GM21447 (cell line): ENCODE results near the gene TOP3B.

Experiments used
- ATAC-seq: cut with Tn5 transposase; IDR thresholded peaks from one replicate; pipeline ENCODE4 v1.9.1; 2021; ENCODE audit not compliant: unreplicated experiment

Gene TOP3B

GRCh38 chr22:21982338-21982965 is at the start of gene TOP3B:
Gene TOP3B (minus strand): TSS chr22:21982787. CDS start chr22:21975709, 7,078 bp downstream.
- no peak for ATAC-seq

GRCh38 chr22:22031183-22031945 is 48.8 kb upstream of the TOP3B start:
- ATAC-seq: no peak

- ATAC-seq: peak; percentile 53
These were observed 48.1 kb upstream of the TOP3B start for GRCh38 chr22:22030493-22031182.

- ATAC-seq: no peak
These were observed 45.4 kb upstream of the TOP3B start for GRCh38 chr22:22027955-22028354.

GRCh38 chr22:22026157-22026831 is 43.7 kb upstream of the TOP3B start:
- ATAC-seq: peak; percentile 48

GRCh38 chr22:22025320-22026156 is 43.0 kb upstream of the TOP3B start:
- ATAC-seq: no peak

GRCh38 chr22:22024440-22024839 is 41.9 kb upstream of the TOP3B start:
- ATAC-seq: no peak

- ATAC-seq: no peak
These were observed 41.1 kb upstream of the TOP3B start for GRCh38 chr22:22023581-22024137.

- ATAC-seq: no peak
These were observed 40.5 kb upstream of the TOP3B start for GRCh38 chr22:22022947-22023534.

- no peak for ATAC-seq
These were observed 39.8 kb upstream of the TOP3B start for GRCh38 chr22:22022255-22022840.

GRCh38 chr22:22021162-22021750 is 38.7 kb upstream of the TOP3B start:
- ATAC-seq: no peak

GRCh38 chr22:22020425-22020852 is 37.9 kb upstream of the TOP3B start:
- ATAC-seq: no peak

GRCh38 chr22:22019659-22020424 is 37.3 kb upstream of the TOP3B start:
- no peak for ATAC-seq

GRCh38 chr22:22018825-22019658 is 36.5 kb upstream of the TOP3B start:
- no peak for ATAC-seq

- ATAC-seq: no peak
These were observed 33.0 kb upstream of the TOP3B start for GRCh38 chr22:22015631-22016030.

- ATAC-seq: no peak
These were observed 31.7 kb upstream of the TOP3B start for GRCh38 chr22:22014285-22014659.

GRCh38 chr22:22013559-22014284 is 31.1 kb upstream of the TOP3B start:
- ATAC-seq: no peak
